Hepatocyte (in vitro differentiated cells): ENCODE data around the gene PCOLCE2.

Experiments
- CTCF ChIP-seq: fragments of 200-600 bp; sonication (generic); IDR thresholded peaks from 2 replicates; pipeline ENCODE4 v1.5.1; 2016; ENCODE audit warnings: antibody characterized with exemption, mild to moderate bottlenecking; ENCODE audit not compliant: poor library complexity
- EZH2 ChIP-seq: fragments of 200-600 bp; sonication (generic); IDR thresholded peaks from 2 replicates; pipeline ENCODE4 v1.6.1; 2016; ENCODE audit warnings: antibody characterized with exemption, mild to moderate bottlenecking, borderline replicate concordance

GRCh38 chr3:142904639-142905436 is 16.0 kb upstream of the PCOLCE2 start:
- TF ChIP-seq CTCF = no peak
- no peak for TF ChIP-seq EZH2
